T47D (cell line): ENCODE measurements around the gene MSH4.
"Not testable (repeated sequence)": the region's sequence is repeated elsewhere in the genome, so short reads cannot be mapped to it uniquely, and the experiment has no call there.

Source experiments
- DNase-seq, 2 experiments: peaks; one replicate each; pipeline versions ENCODE4 v3.0.0 to v3.0.0-alpha.2; 2011 to 2012; ENCODE audit warnings: low read depth in 1 of 2, low spot score in 1 of 2
- JUND ChIP-seq: IDR thresholded peaks from 2 replicates; pipeline ENCODE4 v1.6.1; 2012; ENCODE audit warnings: low read depth
- in situ Hi-C: cut with HindIII; loops from 2 replicates; pipeline ENCODE4 v1.10.0; 2016; ENCODE audit warnings: low sequenced_read_pairs, low pct_unique_long_range_greater_than_20kb

The MSH4 gene

GRCh38 chr1:75796376-75797272, at the start of gene MSH4:
MSH4 (plus strand) TSS chr1:75796882; CDS start chr1:75796986, 104 bp downstream.
- no peak for TF ChIP-seq JUND
- DNase-seq: no peak
- in situ Hi-C loops: no loop called here

- in situ Hi-C loops, DNase-seq: not testable (repeated sequence)
Measured at GRCh38 chr1:75757210-75757609, 39.5 kb upstream of the MSH4 start.

GRCh38 chr1:75758543-75758942, 38.1 kb upstream of the MSH4 start:
- in situ Hi-C loops, DNase-seq: not testable (repeated sequence)

GRCh38 chr1:75764057-75764655, 32.5 kb upstream of the MSH4 start:
- DNase-seq: no peak
- no peak for TF ChIP-seq JUND
- in situ Hi-C loops: no loop called here

GRCh38 chr1:75765697-75766355, 30.9 kb upstream of the MSH4 start:
- DNase-seq: no peak
- TF ChIP-seq JUND: no peak
- in situ Hi-C loops: no loop called here

- in situ Hi-C loops: no loop called here
- TF ChIP-seq JUND: no peak
- no peak for DNase-seq
Measured at GRCh38 chr1:75768016-75768415, 28.7 kb upstream of the MSH4 start.

- in situ Hi-C loops: no loop called here
- no peak for DNase-seq
- no peak for TF ChIP-seq JUND
Measured at GRCh38 chr1:75770761-75771160, 25.9 kb upstream of the MSH4 start.

GRCh38 chr1:75771978-75772377, 24.7 kb upstream of the MSH4 start:
- DNase-seq: no peak
- in situ Hi-C loops: no loop called here
- TF ChIP-seq JUND: no peak

- DNase-seq, in situ Hi-C loops: not testable (repeated sequence)
Measured at GRCh38 chr1:75777812-75778211, 18.9 kb upstream of the MSH4 start.

- in situ Hi-C loops, DNase-seq: not testable (repeated sequence)
Measured at GRCh38 chr1:75778694-75779093, 18.0 kb upstream of the MSH4 start.

GRCh38 chr1:75780183-75780582, 16.5 kb upstream of the MSH4 start:
- DNase-seq, in situ Hi-C loops: not testable (repeated sequence)

GRCh38 chr1:75783920-75784319, 12.8 kb upstream of the MSH4 start:
- in situ Hi-C loops, DNase-seq: not testable (repeated sequence)

- no peak for DNase-seq
- in situ Hi-C loops: no loop called here
Measured at GRCh38 chr1:75785320-75785982, 11.2 kb upstream of the MSH4 start.

More at GRCh38 chr1:75785320-75785982, 11.2 kb upstream of the MSH4 start:
- no peak for TF ChIP-seq JUND
